Hematopoietic multipotent progenitor cell (in vitro differentiated cells): ENCODE measurements around the gene NEK11. TPM values are rescaled to one million over a fixed set of nuclear protein-coding genes. Genes with fewer than 3 reads are reported as not detected.

Experiments used
- DNase-seq, 3 donors: peaks; one replicate each; pipeline ENCODE4 v3.0.0-alpha.2; 2011 to 2015; ENCODE audit warnings: low read depth in 2 of 3, low spot score in 2 of 3
- small RNA-seq: library from RNA; depleted of rRNA; stranded (forward); fragments of <200 nt; gene quantifications from one replicate; pipeline ENCODE3, GENCODE V24; 2012
- total RNA-seq: library from RNA; depleted of rRNA; stranded (reverse); fragments of >200 nt; gene quantifications from one replicate; pipeline ENCODE4 v1.2.3, GENCODE V29; 2012

NEK11 gene
- total RNA-seq, 1 donor = 2.2 TPM

DNA sequence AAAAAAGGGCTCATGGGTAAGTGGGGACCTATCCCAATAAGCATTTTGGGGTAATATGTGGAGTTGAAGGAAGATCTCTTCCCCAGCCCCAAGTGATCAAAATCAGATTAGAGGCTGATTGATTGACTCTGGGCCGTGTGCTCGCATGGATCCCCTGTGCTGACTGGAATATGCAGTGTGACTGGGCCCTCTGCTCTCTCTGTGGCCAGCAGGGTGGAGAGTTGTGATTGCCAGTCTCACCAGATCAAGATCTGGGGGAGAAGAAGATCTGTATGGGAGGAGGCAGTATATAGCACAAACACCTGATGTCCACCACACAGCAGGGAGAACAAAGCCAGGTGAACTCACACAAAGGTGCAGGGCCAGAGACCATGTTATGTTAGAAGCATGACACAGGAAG lies 363.7 kb downstream of the NEK11 start:
- DNase-seq = no peak

DNA sequence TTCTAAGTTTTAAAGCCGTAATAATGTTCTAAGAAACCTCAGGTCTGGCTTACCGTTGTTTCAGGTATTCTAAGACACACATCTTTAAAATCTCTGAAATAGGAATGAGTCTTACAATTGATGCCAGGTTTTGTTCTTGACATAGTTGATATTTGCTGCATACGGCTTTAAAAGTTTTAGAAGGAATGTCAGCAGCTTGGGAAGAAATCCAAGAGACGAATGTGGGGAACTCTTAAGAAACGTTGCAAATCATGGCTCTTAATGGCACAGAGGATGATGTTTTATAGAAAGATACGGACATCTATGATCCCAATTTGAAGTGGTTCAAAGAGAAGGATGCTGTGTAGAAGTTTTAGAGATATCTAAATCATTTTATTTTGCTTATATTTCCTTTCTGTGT lies 366.4 kb downstream of the NEK11 start:
- no peak for DNase-seq

DNA sequence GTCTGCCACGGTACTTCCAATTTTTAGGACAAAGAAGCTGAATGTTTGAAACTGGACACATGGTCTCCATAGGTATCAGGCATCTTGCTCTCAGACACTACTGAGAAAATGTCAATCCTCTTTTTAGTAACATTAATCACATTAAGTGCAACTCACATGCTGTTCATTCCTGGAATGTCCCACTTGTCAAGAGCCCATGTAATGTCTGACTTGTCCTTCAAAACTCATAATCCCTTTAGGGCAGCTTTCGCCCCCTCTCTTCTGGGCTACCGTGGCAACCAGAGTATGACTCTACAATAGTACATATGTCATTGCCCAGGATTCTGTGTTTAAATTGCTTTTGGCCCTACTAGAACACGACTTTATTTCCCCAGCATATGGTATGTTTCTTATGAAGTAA lies 367.2 kb downstream of the NEK11 start:
- no peak for DNase-seq

DNA sequence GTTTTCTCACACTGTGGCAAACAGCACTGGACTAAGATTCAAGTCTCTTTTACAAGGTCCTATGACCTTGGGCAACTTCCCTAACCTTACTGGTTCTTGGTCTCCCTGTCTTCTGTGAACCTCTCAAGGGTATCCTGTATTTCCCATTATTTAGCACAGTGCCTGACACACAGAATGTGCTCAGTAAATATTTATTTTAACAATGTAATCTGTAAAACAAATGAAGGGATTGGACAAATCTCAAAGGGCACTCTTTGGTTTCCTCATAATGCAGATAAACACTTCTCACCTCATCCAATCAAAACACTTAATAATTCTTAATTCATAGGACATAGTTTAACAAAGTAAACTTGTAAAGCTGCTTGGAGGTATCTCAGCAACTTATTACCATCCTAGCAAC lies 367.7 kb downstream of the NEK11 start:
- DNase-seq = no peak

DNA sequence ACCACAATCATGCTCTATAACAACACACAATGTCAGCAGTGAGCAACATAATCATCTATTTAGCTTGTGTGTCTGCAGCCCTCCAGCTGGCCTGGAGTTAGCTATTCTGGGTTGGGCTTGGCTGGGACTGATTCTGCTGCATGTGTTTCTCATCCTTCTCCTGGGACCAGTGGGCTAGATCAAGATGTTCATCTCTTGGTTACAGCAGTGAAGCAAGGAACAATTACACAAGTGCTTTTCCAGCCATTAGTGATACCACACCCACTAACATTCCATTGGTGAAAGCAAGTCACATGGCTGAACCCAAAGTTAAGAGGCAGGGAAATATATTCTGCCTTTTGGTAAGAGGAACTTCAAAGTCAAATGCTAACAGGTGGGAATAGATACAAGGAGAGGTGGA lies 369.5 kb downstream of the NEK11 start:
- no peak for DNase-seq

DNA sequence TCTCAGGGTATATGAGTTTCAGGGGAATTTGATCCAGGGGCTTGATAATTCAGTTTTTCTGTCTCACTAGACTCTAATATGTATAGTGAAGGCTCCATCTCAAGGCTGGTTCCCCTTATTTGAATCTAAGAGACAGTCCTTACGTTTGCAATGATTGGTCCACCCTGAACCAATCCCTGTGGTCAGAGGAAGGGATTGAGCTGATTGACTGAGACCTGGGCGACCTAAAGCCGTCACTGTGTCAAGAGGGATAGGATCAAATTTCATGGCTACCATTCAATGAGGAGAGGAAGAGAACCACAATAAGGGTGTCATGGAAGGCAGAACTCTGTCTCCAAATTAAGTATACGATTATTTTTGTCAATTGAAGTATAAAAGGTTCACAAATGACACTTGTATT lies 371.2 kb downstream of the NEK11 start:
- DNase-seq = no peak

Small RNA genes within 50 kb of the gene (small RNA-seq; reads per million reads assigned to genes)
- not detected for gene RNU6-726P

Other genes with a start within 250 kb of the NEK11 start
- 68.9 TPM for gene ATP2C1, start 132.8 kb upstream of the NEK11 start, total RNA-seq
- 9.7 TPM for gene ASTE1, start 52 bp upstream of the NEK11 start, total RNA-seq